Panc1 (cell line): Measurements from ENCODE around the gene IGFN1.

Source experiments
- TCF7L2 ChIP-seq: IDR thresholded peaks from 2 replicates; pipeline ENCODE4 v1.6.1; 2011; ENCODE audit warnings: mild to moderate bottlenecking, low read depth, low read length, inconsistent platforms
- TF ChIP-seq, protein P1 (sequence below): fragments of 450-650 bp; IDR thresholded peaks from 2 replicates; pipeline ENCODE4 v1.5.1; 2017; ENCODE audit warnings: mild to moderate bottlenecking

DNA sequence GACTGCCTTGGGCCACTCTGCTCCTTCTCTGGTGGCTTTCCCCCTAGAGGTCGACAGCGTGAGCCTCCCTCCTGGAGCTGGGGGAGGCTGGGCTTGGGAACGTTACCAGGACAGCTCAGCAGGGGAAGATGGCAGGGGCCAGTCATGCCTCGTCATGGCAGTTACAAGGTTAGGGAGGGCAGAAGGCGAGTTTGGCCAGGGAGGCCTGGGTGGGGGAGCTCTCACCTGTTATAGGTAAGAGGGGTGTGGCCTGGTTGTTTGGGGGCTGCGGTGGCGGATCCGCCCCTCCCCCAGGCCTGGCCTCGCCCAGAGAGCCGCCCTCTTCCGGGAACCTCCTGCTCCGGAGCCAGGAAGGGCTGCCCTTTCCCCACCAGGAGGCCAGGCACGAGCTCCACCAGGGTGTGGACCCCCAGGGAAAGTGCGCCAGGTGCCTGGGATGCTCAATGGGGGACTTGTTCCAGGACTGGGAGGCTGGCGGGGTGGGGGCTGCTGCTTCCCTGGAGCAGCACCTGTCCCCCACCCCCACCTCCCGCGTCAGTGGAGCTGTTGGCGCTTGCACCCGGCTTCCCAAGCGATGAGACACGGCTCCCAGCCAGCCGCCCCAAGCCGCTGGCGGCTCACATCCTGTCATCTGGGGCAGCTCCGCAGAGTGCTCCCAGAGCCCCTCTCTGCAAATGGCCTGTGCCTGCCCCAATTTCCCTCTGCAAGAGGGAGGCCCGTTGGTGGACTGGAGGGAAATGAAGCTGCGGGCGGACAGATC, 69.0 kb downstream of the IGFN1 start:
- no peak for TF ChIP-seq TCF7L2
- TF ChIP-seq, protein P1, sequence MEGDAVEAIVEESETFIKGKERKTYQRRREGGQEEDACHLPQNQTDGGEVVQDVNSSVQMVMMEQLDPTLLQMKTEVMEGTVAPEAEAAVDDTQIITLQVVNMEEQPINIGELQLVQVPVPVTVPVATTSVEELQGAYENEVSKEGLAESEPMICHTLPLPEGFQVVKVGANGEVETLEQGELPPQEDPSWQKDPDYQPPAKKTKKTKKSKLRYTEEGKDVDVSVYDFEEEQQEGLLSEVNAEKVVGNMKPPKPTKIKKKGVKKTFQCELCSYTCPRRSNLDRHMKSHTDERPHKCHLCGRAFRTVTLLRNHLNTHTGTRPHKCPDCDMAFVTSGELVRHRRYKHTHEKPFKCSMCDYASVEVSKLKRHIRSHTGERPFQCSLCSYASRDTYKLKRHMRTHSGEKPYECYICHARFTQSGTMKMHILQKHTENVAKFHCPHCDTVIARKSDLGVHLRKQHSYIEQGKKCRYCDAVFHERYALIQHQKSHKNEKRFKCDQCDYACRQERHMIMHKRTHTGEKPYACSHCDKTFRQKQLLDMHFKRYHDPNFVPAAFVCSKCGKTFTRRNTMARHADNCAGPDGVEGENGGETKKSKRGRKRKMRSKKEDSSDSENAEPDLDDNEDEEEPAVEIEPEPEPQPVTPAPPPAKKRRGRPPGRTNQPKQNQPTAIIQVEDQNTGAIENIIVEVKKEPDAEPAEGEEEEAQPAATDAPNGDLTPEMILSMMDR = no peak
